D721Med (cell line): ENCODE data around the gene TRAPPC13.

Source experiments
- DNase-seq: peaks from one replicate; pipeline ENCODE4 v3.0.0; 2011; ENCODE audit warnings: low spot score; ENCODE audit not compliant: insufficient read length
- FAIRE-seq: peaks from 2 replicates; lab custom pipeline; 2011; peaks lifted over from hg19 to GRCh38; lab: Jason Lieb, UNC
- CTCF ChIP-seq: IDR thresholded peaks from 2 replicates; pipeline ENCODE4 v1.5.1; 2012; ENCODE audit warnings: mild to moderate bottlenecking, control low read depth; ENCODE audit not compliant: insufficient read depth; ENCODE audit errors: missing control alignments

TRAPPC13 gene

GRCh38 chr5:65623482-65623881 lies 1.3 kb upstream of the TRAPPC13 start:
- DNase-seq (no peak), FAIRE-seq (no peak)
- TF ChIP-seq CTCF, result no peak

DNA sequence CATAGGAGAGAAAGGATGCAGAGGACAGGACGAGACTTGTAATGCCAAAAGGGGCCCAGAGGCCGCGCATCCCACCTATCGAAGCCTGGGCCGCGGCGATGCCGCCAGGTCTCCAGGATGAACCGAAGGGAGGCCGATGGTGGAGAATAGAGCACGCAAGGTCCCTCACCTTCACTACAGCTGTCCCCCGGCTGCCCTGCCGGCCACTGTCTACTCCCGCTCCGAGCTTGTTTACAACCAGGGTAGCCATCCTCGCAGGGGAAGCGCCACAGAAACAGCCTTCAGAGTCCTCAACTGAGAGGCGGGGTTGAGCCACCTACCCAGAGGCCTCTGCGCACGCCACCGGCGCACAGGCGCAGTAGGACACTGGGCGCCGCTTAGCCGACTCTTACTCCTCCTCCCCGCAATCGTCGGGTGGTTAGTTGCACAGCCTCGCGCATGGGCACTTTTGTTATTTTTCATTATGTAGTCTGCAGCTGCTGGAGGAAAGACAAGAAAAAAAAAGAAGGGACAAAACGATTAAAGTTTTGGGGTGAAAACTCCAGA lies 729 bp upstream of the TRAPPC13 start, which contains the start of gene TRIM23:
TRIM23 (minus strand) TSS at position 309 of the 546 bp plus-strand sequence; CDS start at position 250, 59 bp downstream.
- DNase-seq (peak; percentile 25), FAIRE-seq (no peak)
- no peak for TF ChIP-seq CTCF

GRCh38 chr5:65625743-65626142 lies 916 bp downstream of the TRAPPC13 start:
- no peak for FAIRE-seq
- TF ChIP-seq CTCF, result no peak

GRCh38 chr5:65630981-65631380 lies 6.2 kb downstream of the TRAPPC13 start:
- TF ChIP-seq CTCF, result no peak
- no peak for DNase-seq
- FAIRE-seq, result peak; percentile 35

More at GRCh38 chr5:65625743-65626142, 916 bp downstream of the TRAPPC13 start:
- no peak for DNase-seq

DNA sequence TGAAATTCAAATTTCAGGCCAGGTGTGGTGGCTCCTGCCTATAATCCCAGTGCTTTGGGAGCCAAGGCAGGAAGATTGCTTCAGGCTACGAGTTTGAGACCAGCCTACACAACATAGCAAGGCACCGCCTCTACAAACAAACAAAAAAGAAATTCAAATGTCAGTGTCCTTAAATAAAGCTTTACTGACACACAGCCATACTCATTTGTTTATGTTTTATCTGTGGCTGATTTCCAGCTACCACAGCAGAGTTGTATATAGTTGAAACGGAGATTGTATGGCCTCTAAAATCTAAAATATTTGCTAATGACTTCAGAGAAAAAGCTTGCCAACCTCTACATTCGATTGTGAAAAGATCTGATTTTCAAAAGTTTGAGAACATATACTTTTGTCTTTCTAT lies 15.4 kb downstream of the TRAPPC13 start:
- FAIRE-seq, result no peak
- TF ChIP-seq CTCF, result no peak
- DNase-seq, result no peak

GRCh38 chr5:65646938-65647337 lies 22.1 kb downstream of the TRAPPC13 start:
- DNase-seq, result no peak
- no peak for FAIRE-seq
- TF ChIP-seq CTCF, result no peak

- FAIRE-seq, result no peak
- DNase-seq, result no peak
- no peak for TF ChIP-seq CTCF
Measured at GRCh38 chr5:65647941-65648340, 23.1 kb downstream of the TRAPPC13 start.
